SK-N-SH (cell line): ENCODE data around the gene FKBP7. TPM values are rescaled to one million over a fixed set of nuclear protein-coding genes. Genes with fewer than 3 reads are reported as not detected.

Experiments used
- CTCF ChIA-PET: fragments of 300-600, 350-600 bp; formaldehyde crosslinking; extraction: SDS; loops from one replicate; lab custom pipeline; 2021; lab: Yijun Ruan, JAX
- POLR2A ChIA-PET: fragments of 350-600 bp; sonication (Branson Sonifier 250); formaldehyde crosslinking; extraction: SDS; loops from one replicate; lab custom pipeline; 2020; ENCODE audit warnings: antibody characterized with exemption, inconsistent platforms; lab: Yijun Ruan, JAX
- DNase-seq: peaks from one replicate; pipeline ENCODE4 v3.0.0; 2012
- H2AFZ ChIP-seq: fragments of 200-600 bp; sonication (generic); 2 replicates; pipeline ENCODE4 v1.8.1; 2016; ENCODE audit warnings: antibody characterized with exemption, mild to moderate bottlenecking, low read depth
- H3F3A ChIP-seq: fragments of 200-600 bp; sonication (generic); replicated peaks from 2 replicates; pipeline ENCODE3; 2016; ENCODE audit warnings: antibody characterized with exemption, mild to moderate bottlenecking; ENCODE audit not compliant: insufficient read depth
- H3K27ac ChIP-seq, 2 experiments: fragments of 200-500 bp in 1 of 2; fragments of 200-600 bp in 1 of 2; sonication (Bioruptor generic) in 1 of 2; sonication (generic), shearing (Covaris generic) in 1 of 2; 2 replicates each; pipeline versions ENCODE4 v1.5.1 to v1.6.1; 2014 to 2016; ENCODE audit warnings: low read depth in 2 of 2, inconsistent platforms in 1 of 2, low read length in 1 of 2, mild to moderate bottlenecking in 1 of 2, mixed read lengths in 1 of 2
- H3K27me3 ChIP-seq: fragments of 200-600 bp; sonication (generic), shearing (Covaris generic); 2 replicates; pipeline ENCODE4 v1.6.1; 2016; ENCODE audit warnings: mixed run types; ENCODE audit not compliant: insufficient read depth
- H3K36me3 ChIP-seq, 2 experiments: fragments of 200-500 bp in 1 of 2; fragments of 200-600 bp in 1 of 2; sonication (Bioruptor generic) in 1 of 2; sonication (generic) in 1 of 2; replicated peaks in 1 of 2; 2 replicates each; pipeline versions ENCODE3 to v1.5.1; 2014 to 2016; ENCODE audit warnings: low read length in 1 of 2, mild to moderate bottlenecking in 1 of 2; ENCODE audit not compliant: insufficient read depth in 2 of 2, control insufficient read depth in 1 of 2
- H3K4me1 ChIP-seq, 2 experiments: fragments of 200-500 bp in 1 of 2; fragments of 200-600 bp in 1 of 2; sonication (Bioruptor generic) in 1 of 2; sonication (generic), shearing (Covaris generic) in 1 of 2; 2 replicates each; pipeline versions ENCODE4 v1.5.1 to v1.6.1; 2014 to 2016; ENCODE audit warnings: low read depth in 1 of 2, low read length in 1 of 2, mixed run types in 1 of 2; ENCODE audit not compliant: insufficient read depth in 2 of 2, control insufficient read depth in 1 of 2
- H3K4me2 ChIP-seq: fragments of 200-600 bp; sonication (generic), shearing (Covaris generic); 2 replicates; pipeline ENCODE4 v1.6.1; 2017; ENCODE audit warnings: mixed run types
- H3K4me3 ChIP-seq, 2 experiments: fragments of 200-500 bp in 1 of 2; fragments of 200-600 bp in 1 of 2; sonication (Bioruptor generic) in 1 of 2; sonication (generic), shearing (Covaris generic) in 1 of 2; 2 replicates each; pipeline versions ENCODE4 v1.5.1 to v1.8.1; 2014 to 2016; ENCODE audit warnings: low read depth in 2 of 2, inconsistent platforms in 1 of 2, low read length in 1 of 2, mild to moderate bottlenecking in 1 of 2, mixed read lengths in 1 of 2, moderate library complexity in 1 of 2
- H3K79me2 ChIP-seq: fragments of 200-600 bp; sonication (generic); 2 replicates; pipeline ENCODE4 v1.8.1; 2017; ENCODE audit warnings: mild to moderate bottlenecking; ENCODE audit not compliant: insufficient read depth
- H3K9ac ChIP-seq: fragments of 200-600 bp; sonication (generic); 2 replicates; pipeline ENCODE4 v1.6.1; 2017; ENCODE audit warnings: mixed run types
- H3K9me2 ChIP-seq: fragments of 200-600 bp; sonication (generic); 2 replicates; pipeline ENCODE4 v1.6.1; 2017; ENCODE audit warnings: mixed run types
- H3K9me3 ChIP-seq: fragments of 200-600 bp; sonication (generic); 2 replicates; pipeline ENCODE4 v1.6.1; 2017; ENCODE audit warnings: mixed run types, mild to moderate bottlenecking, moderate library complexity
- H4K20me1 ChIP-seq: fragments of 200-600 bp; sonication (generic); 2 replicates; pipeline ENCODE4 v1.6.1; 2017; ENCODE audit warnings: mild to moderate bottlenecking, mixed run types; ENCODE audit not compliant: insufficient read depth
- CHD2 ChIP-seq: fragments of 150-350 bp; IDR thresholded peaks from 2 replicates; pipeline ENCODE4 v1.6.1; 2018; ENCODE audit warnings: low read length; ENCODE audit not compliant: partially characterized antibody
- CTCF ChIP-seq: fragments of 200-600 bp; sonication (generic); IDR thresholded peaks from 2 replicates; pipeline ENCODE4 v1.6.1; 2017; ENCODE audit warnings: antibody characterized with exemption, mild to moderate bottlenecking, moderate library complexity
- FOXM1 ChIP-seq: IDR thresholded peaks from 2 replicates; pipeline ENCODE4 v1.4.0; 2012; ENCODE audit warnings: low read depth, mild to moderate bottlenecking
- IRF3 ChIP-seq: fragments of 150-350 bp; IDR thresholded peaks from 2 replicates; pipeline ENCODE4 v1.6.1; 2016; ENCODE audit warnings: mild to moderate bottlenecking, low read depth, low read length
- JUND ChIP-seq: IDR thresholded peaks from 2 replicates; pipeline ENCODE4 v1.4.0; 2012
- MAX ChIP-seq: IDR thresholded peaks from 2 replicates; pipeline ENCODE4 v1.4.0; 2012; ENCODE audit warnings: low read depth
- MEF2A ChIP-seq: IDR thresholded peaks from 2 replicates; pipeline ENCODE4 v1.4.0; 2012; ENCODE audit warnings: low read depth, borderline replicate concordance
- MXI1 ChIP-seq: IDR thresholded peaks from 2 replicates; pipeline ENCODE4 v1.6.1; 2012; ENCODE audit warnings: mild to moderate bottlenecking, low read depth, low read length, improper control_type of control experiment
- NRF1 ChIP-seq: IDR thresholded peaks from 2 replicates; pipeline ENCODE4 v1.6.1; 2012; ENCODE audit warnings: low read depth, mild to moderate bottlenecking, low read length
- PBX3 ChIP-seq: IDR thresholded peaks from 2 replicates; pipeline ENCODE4; 2012
- SIN3A ChIP-seq: IDR thresholded peaks from 2 replicates; pipeline ENCODE4 v1.6.1; 2012; ENCODE audit warnings: low read depth, mild to moderate bottlenecking, low read length, moderate library complexity, borderline replicate concordance
- TAF1 ChIP-seq: IDR thresholded peaks from 2 replicates; pipeline ENCODE4 v1.6.1; 2012; ENCODE audit warnings: low read depth, mild to moderate bottlenecking, low read length, moderate library complexity, borderline replicate concordance
- TCF12 ChIP-seq: IDR thresholded peaks from 2 replicates; pipeline ENCODE4 v1.4.0; 2012
- USF2 ChIP-seq: fragments of 150-350 bp; IDR thresholded peaks from 2 replicates; pipeline ENCODE4 v1.6.1; 2017; ENCODE audit warnings: antibody characterized with exemption, low read length, low read depth, borderline replicate concordance
- WGBS: methylation state at CpG from one replicate; pipeline ENCODE4 v1.1.6; 2017; ENCODE audit warnings: low lambda C conversion rate; 5-methylcytosine and 5-hydroxymethylcytosine counted together
- polyA plus RNA-seq, 3 experiments: library from polyadenylated mRNA; depleted of rRNA; stranded (reverse); fragments of >200 nt; gene quantifications; 2 replicates each; pipeline ENCODE4 v1.2.3, GENCODE V29; 2012

The FKBP7 gene
- polyA plus RNA-seq, 1 of the 3 experiments (the other 2 are of a cell fraction): 35.6 TPM

GRCh38 chr2:178506524-178506923, 28.1 kb upstream of the FKBP7 start:
- Histone ChIP-seq H3K79me2 (peaks cover 7% of the 10 kb centered on the region), H3K9ac (no peak overlapping the region), H3F3A (peaks cover 21% of the 10 kb centered on the region), H3K27me3 (no peaks in the 10 kb centered on the region), H2AFZ (no peak overlapping the region), H3K36me3 (peaks cover 64 to 66% of the 10 kb centered on the region in 2 experiments), H3K27ac (no peak overlapping the region), H3K4me1 (no peaks in the 10 kb centered on the region), H3K4me2 (no peak overlapping the region), H3K9me3 (no peaks in the 10 kb centered on the region), H3K4me3 (no peak overlapping the region), H3K9me2 (no peaks in the 10 kb centered on the region), H4K20me1 (no peaks in the 10 kb centered on the region)
- TF ChIP-seq NRF1: no peak
- TF ChIP-seq IRF3: no peak
- TF ChIP-seq USF2: no peak
- no peak for TF ChIP-seq CTCF
- no peak for TF ChIP-seq SIN3A
- no peak for TF ChIP-seq FOXM1
- no peak for TF ChIP-seq MEF2A
- no peak for TF ChIP-seq MXI1
- TF ChIP-seq CHD2: no peak
- TF ChIP-seq MAX: no peak
- no peak for TF ChIP-seq JUND
- no peak for TF ChIP-seq TCF12
- TF ChIP-seq TAF1: no peak
- TF ChIP-seq PBX3: no peak
- POLR2A ChIA-PET: no interaction called here
- 95% methylated on average over 2 of the region's 2 CpGs for WGBS
- CTCF ChIA-PET: interaction anchor here (1.6 kb wide), 1 partner anchor 16 kb away, joined by 7 read pairs; no protein-coding TSS in a partner anchor
- no peak for DNase-seq
